Measurements from ENCODE around the gene BRME1.

Gene BRME1

DNA sequence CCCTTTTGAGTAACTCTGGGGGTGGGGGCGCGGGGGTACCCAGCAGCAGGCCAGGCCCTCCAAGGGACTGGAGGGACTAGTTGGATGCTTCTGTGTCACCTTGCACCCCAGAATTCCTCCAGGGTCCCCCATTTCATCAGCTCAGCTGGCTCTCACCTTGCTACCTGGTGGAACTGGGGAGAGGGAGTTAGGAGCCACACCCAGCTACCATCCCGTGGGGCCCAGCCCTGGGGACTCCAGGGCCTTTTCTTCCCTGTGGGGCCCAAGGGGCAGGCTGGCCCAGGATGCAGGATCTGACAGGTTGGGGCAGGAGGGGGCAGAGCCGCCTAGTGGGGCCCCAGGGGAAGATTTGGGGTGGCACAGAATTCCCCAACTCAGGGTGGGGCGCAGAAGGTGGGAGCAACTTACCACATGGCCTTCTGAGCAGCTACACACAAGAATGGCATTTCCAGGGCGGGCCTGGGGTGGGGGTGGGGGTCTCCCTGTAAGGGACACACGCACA lies 61.7 kb downstream of the BRME1 start:
- H3K27ac ChIP-seq (ENCODE audit: extremely low read depth, low read depth, low read length) = no peak overlapping the region; the same call in 1 of the 2 replicates
- TF ChIP-seq, protein P1, sequence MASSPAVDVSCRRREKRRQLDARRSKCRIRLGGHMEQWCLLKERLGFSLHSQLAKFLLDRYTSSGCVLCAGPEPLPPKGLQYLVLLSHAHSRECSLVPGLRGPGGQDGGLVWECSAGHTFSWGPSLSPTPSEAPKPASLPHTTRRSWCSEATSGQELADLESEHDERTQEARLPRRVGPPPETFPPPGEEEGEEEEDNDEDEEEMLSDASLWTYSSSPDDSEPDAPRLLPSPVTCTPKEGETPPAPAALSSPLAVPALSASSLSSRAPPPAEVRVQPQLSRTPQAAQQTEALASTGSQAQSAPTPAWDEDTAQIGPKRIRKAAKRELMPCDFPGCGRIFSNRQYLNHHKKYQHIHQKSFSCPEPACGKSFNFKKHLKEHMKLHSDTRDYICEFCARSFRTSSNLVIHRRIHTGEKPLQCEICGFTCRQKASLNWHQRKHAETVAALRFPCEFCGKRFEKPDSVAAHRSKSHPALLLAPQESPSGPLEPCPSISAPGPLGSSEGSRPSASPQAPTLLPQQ (tag by site-specific recombination; IDR thresholded peaks at IDR 0.05) = peak; percentile 70
- no peak for TF ChIP-seq ZNF169 (tag by site-specific recombination; IDR thresholded peaks at IDR 0.05)
- peak; percentile 54; the same call in 1 of the 2 replicates for TF ChIP-seq GLIS2 (tag by site-specific recombination; IDR thresholded peaks at IDR 0.05)
- no peak for TF ChIP-seq ZNF350 (tag by site-specific recombination; IDR thresholded peaks at IDR 0.05)
- TF ChIP-seq ZFP69B (tag by site-specific recombination; IDR thresholded peaks at IDR 0.05) = peak; percentile 56; the same call in 1 of the 2 replicates
- no peak for TF ChIP-seq SP3 (tag by site-specific recombination; IDR thresholded peaks at IDR 0.05)
- TF ChIP-seq ZNF132 (tag by site-specific recombination; IDR thresholded peaks at IDR 0.05; ENCODE audit: borderline replicate concordance) = no peak
- TF ChIP-seq ZNF311 (tag by site-specific recombination; IDR thresholded peaks at IDR 0.05; ENCODE audit: borderline replicate concordance) = no peak
- TF ChIP-seq GLIS1 (tag by site-specific recombination; IDR thresholded peaks at IDR 0.05) = peak; percentile 69
- TF ChIP-seq ZNF571 (tag by site-specific recombination; IDR thresholded peaks at IDR 0.05) = no peak
- TF ChIP-seq KLF1 (tag by site-specific recombination; IDR thresholded peaks at IDR 0.05) = 0 out of 2 replicates have a peak, but pooled peaks have one; percentile 7
- TF ChIP-seq, protein P2, sequence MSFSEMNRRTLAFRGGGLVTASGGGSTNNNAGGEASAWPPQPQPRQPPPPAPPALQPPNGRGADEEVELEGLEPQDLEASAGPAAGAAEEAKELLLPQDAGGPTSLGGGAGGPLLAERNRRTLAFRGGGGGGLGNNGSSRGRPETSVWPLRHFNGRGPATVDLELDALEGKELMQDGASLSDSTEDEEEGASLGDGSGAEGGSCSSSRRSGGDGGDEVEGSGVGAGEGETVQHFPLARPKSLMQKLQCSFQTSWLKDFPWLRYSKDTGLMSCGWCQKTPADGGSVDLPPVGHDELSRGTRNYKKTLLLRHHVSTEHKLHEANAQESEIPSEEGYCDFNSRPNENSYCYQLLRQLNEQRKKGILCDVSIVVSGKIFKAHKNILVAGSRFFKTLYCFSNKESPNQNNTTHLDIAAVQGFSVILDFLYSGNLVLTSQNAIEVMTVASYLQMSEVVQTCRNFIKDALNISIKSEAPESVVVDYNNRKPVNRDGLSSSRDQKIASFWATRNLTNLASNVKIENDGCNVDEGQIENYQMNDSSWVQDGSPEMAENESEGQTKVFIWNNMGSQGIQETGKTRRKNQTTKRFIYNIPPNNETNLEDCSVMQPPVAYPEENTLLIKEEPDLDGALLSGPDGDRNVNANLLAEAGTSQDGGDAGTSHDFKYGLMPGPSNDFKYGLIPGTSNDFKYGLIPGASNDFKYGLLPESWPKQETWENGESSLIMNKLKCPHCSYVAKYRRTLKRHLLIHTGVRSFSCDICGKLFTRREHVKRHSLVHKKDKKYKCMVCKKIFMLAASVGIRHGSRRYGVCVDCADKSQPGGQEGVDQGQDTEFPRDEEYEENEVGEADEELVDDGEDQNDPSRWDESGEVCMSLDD (tag by site-specific recombination; IDR thresholded peaks at IDR 0.05) = peak; percentile 63; the same call in 1 of the 2 replicates
- no peak for TF ChIP-seq ZNF146 (tag by site-specific recombination; IDR thresholded peaks at IDR 0.05)
- no peak for TF ChIP-seq ZFP3 (tag by site-specific recombination; IDR thresholded peaks at IDR 0.05; ENCODE audit: low read depth)
- TF ChIP-seq ZNF660 (tag by site-specific recombination; IDR thresholded peaks at IDR 0.05) = no peak
- peak; percentile 8; the same call in 1 of the 2 replicates for TF ChIP-seq ZNF398 (tag by site-specific recombination; IDR thresholded peaks at IDR 0.05)
- H3K4me1 ChIP-seq (ENCODE audit: control insufficient read depth, insufficient read depth, low read length) = peaks cover 29% of the 10 kb centered on the region
- no peaks in the 10 kb centered on the region for H3K36me3 ChIP-seq (ENCODE audit: control insufficient read depth in 2 of 2, insufficient read depth in 1 of 2, low read length in 2 of 2)
- H3K9me3 ChIP-seq (ENCODE audit: control insufficient read depth, insufficient read depth, low read depth, low read length) = no peaks in the 10 kb centered on the region
- no peak overlapping the region for H3K4me3 ChIP-seq (ENCODE audit: low read depth, low read length)
- ChIA-PET CTCF (interaction anchor here (0.6 to 1.4 kb wide), 2 partner anchors 9 to 1047 kb away, joined by 3 to 5 read pairs; no protein-coding TSS in a partner anchor), POLR2A (interaction anchor here (1.0 to 1.8 kb wide), 3 partner anchors 8 to 18 kb away, joined by 3 to 5 read pairs (median 5); no protein-coding TSS in a partner anchor)

- Histone ChIP-seq H3K4me3 (ENCODE audit: low read depth, low read length) (peak overlapping the region; percentile 78), H3K36me3 (ENCODE audit: control insufficient read depth in 2 of 2, insufficient read depth in 1 of 2, low read length in 2 of 2) (no peaks in the 10 kb centered on the region), H3K27ac (ENCODE audit: extremely low read depth, low read depth, low read length) (peak overlapping the region; percentile 81; the same call in 1 of the 2 replicates), H3K4me1 (ENCODE audit: control insufficient read depth, insufficient read depth, low read length) (peaks cover 29% of the 10 kb centered on the region), H3K9me3 (ENCODE audit: control insufficient read depth, insufficient read depth, low read depth, low read length) (no peaks in the 10 kb centered on the region)
- POLR2A ChIA-PET = interaction anchor here (0.6 to 1.8 kb wide), 4 partner anchors 9 to 226 kb away, joined by 3 to 5 read pairs (median 4); no protein-coding TSS in a partner anchor
- CTCF ChIA-PET = interaction anchor here (0.6 to 1.4 kb wide), 2 partner anchors 10 to 1046 kb away, joined by 3 to 5 read pairs; no protein-coding TSS in a partner anchor
- TF ChIP-seq, protein P3, sequence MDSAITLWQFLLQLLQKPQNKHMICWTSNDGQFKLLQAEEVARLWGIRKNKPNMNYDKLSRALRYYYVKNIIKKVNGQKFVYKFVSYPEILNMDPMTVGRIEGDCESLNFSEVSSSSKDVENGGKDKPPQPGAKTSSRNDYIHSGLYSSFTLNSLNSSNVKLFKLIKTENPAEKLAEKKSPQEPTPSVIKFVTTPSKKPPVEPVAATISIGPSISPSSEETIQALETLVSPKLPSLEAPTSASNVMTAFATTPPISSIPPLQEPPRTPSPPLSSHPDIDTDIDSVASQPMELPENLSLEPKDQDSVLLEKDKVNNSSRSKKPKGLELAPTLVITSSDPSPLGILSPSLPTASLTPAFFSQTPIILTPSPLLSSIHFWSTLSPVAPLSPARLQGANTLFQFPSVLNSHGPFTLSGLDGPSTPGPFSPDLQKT (IDR thresholded peaks at IDR 0.05; ENCODE audit: borderline replicate concordance, low read depth, low read length) = no peak
- TF ChIP-seq OSR2 (tag by site-specific recombination; IDR thresholded peaks at IDR 0.05) (peak; percentile 89), ZBTB8A (tag by site-specific recombination; IDR thresholded peaks at IDR 0.05) (peak; percentile 17; the same call in 1 of the 2 replicates), ZNF394 (tag by site-specific recombination; IDR thresholded peaks at IDR 0.05; ENCODE audit: borderline replicate concordance) (peak; percentile 80), ZIC2 (tag by site-specific recombination; IDR thresholded peaks at IDR 0.05) (peak; percentile 50), IKZF3 (tag by site-specific recombination; IDR thresholded peaks at IDR 0.05) (peak; percentile 93), ZXDB (tag by site-specific recombination; IDR thresholded peaks at IDR 0.05) (peak; percentile 48), KLF17 (tag by site-specific recombination; IDR thresholded peaks at IDR 0.05) (peak; percentile 49)
Measured at GRCh38 chr19:13843104-13843921, 62.6 kb downstream of the BRME1 start.

Data from HEK293 (cell line).